ENCODE measurements around the gene WWTR1. TPM values are rescaled to one million over a fixed set of nuclear protein-coding genes. Genes with fewer than 3 reads are reported as not detected.

WWTR1 gene
- total RNA-seq, 1 experiment from 2014 or later, result 24.4 TPM

- no peak overlapping the region for H3K4ac ChIP-seq (ENCODE audit: low read depth, low read length)
- no peak overlapping the region for H3K23ac ChIP-seq (ENCODE audit: insufficient read length, low read depth, low read length)
- no peak overlapping the region for H2AFZ ChIP-seq (ENCODE audit: low read length)
- no peak overlapping the region for H2BK20ac ChIP-seq (ENCODE audit: low read depth, low read length, poor library complexity, severe bottlenecking)
- no peak overlapping the region for H3T11ph ChIP-seq (ENCODE audit: low read length)
- no peaks in the 10 kb centered on the region for H3K23me2 ChIP-seq (ENCODE audit: insufficient read length, low read depth, low read length, poor library complexity, severe bottlenecking)
- H3K18ac ChIP-seq (ENCODE audit: insufficient read length, low read depth, low read length), result no peak overlapping the region
- peaks cover 7% of the 10 kb centered on the region in 2 experiments for H3K4me1 Mint-ChIP-seq
- no peak for TF ChIP-seq CTCF (conservative IDR thresholded peaks at IDR 0.05)
- no peaks in the 10 kb centered on the region for H3K36me3 Mint-ChIP-seq (ENCODE audit: insufficient read depth in 1 of 3, low read depth in 3 of 3)
- no peaks in the 10 kb centered on the region for H3K79me1 ChIP-seq (ENCODE audit: insufficient read depth, low read depth, low read length, poor library complexity, severe bottlenecking)
- no peak overlapping the region for H2BK120ac ChIP-seq (ENCODE audit: low read depth, low read length, poor library complexity, severe bottlenecking)
- no peaks in the 10 kb centered on the region for H3K4me1 ChIP-seq (ENCODE audit: insufficient read depth, low read length)
- H3K9me3 Mint-ChIP-seq, result no peaks in the 10 kb centered on the region
- H3K9me3 ChIP-seq (ENCODE audit: control insufficient read depth, low read depth, low read length), result no peaks in the 10 kb centered on the region
- no peak for DNase-seq
- no peak overlapping the region for H2BK12ac ChIP-seq (ENCODE audit: insufficient read length, low read depth, low read length)
- no peak overlapping the region for H3K27ac ChIP-seq (ENCODE audit: insufficient read length, low read depth, low read length)
- H4K5ac ChIP-seq (ENCODE audit: insufficient read length, low read depth, low read length), result no peak overlapping the region
- no peak overlapping the region for H3K4me2 ChIP-seq (ENCODE audit: insufficient read depth, insufficient read length, low read length)
- H4K20me1 ChIP-seq (ENCODE audit: control insufficient read depth, insufficient read depth, insufficient read length), result no peaks in the 10 kb centered on the region
- H2AK5ac ChIP-seq (ENCODE audit: insufficient read length, low read length), result no peak overlapping the region
- H3K56ac ChIP-seq (ENCODE audit: insufficient read length, low read depth, low read length), result no peak overlapping the region
- H3K14ac ChIP-seq (ENCODE audit: insufficient read depth, low read length), result no peak overlapping the region
- no peak overlapping the region for H4K91ac ChIP-seq (ENCODE audit: insufficient read length, low read depth, low read length)
- no peaks in the 10 kb centered on the region for H3K27me3 ChIP-seq (ENCODE audit: insufficient read depth, low read length)
- H3K27ac Mint-ChIP-seq, result no peak overlapping the region
- H2BK15ac ChIP-seq (ENCODE audit: low read depth, low read length), result no peak overlapping the region
- no peak overlapping the region for H3K9ac ChIP-seq (ENCODE audit: extremely low read depth, insufficient read length, low read length)
- no peak overlapping the region for H3K4me3 Mint-ChIP-seq
- H4K8ac ChIP-seq (replicated peaks; ENCODE audit: insufficient read length, low read depth, low read length), result no peak overlapping the region
- no peaks in the 10 kb centered on the region for H3K27me3 Mint-ChIP-seq (ENCODE audit: low read depth)
- H2BK5ac ChIP-seq (ENCODE audit: insufficient read length, low read length), result no peak overlapping the region
- no CpG with 5 or more reads among the region's 2 CpGs for WGBS (ENCODE audit: extremely low coverage, insufficient read length, low lambda C conversion rate)
- no peaks in the 10 kb centered on the region for H3K79me2 ChIP-seq (ENCODE audit: insufficient read depth, low read length)
These were observed 176.3 kb downstream of the WWTR1 start for GRCh38 chr3:149481491-149481890.
